Heart right ventricle (tissue), 12 donors: ENCODE results near the gene CABP4. TPM values are rescaled to one million over a fixed set of nuclear protein-coding genes. Genes with fewer than 3 reads are reported as not detected.

ENCODE experiments used
- microRNA-seq, 2 donors: library from miRNA; unstranded; fragments of <30 nt; microRNA quantifications; one replicate each; pipeline ENCODE4 v1.2.0, GENCODE V29; 2021
- polyA plus RNA-seq, 2 donors: library from polyadenylated mRNA; stranded (reverse); fragments of 200-250 nt; gene quantifications; one replicate each; pipeline ENCODE4 v1.2.3, GENCODE V29; 2013
- total RNA-seq, 10 donors: library from RNA; stranded (reverse); fragmentation: NEBNext Ultra II Directional in 3 of 10; extraction: Animal tissue kit (Norgen Biotek cat#: 25700) in 3 of 10; gene quantifications; one replicate each; pipeline versions ENCODE4 v1.2.1 to v1.2.4, GENCODE V29; 2021 to 2023
- donor health status: ischemic (EF 13 %, LVEDD 7.1; RV severe dilation, severe dysfunction).
- donor health status: healthy with polysubstance abuse.
- donor health status: DM: no; HTN: yes; CAD: no.
- donor health status: DM: no; HTN: no; CAD: no.
- donor health status: ischemic (EF 25% LVEDD 6.9; RV normal size, moderate dysfunction).
- donor health status: ischemic (EF 25% LVEDD 5.7; RV mildly dilated, moderate dysfunction).
- donor health status: healthy.
- donor health status: nonischemic (EF 11% LVEDD 7.7; RV severe dilation, severe dysfunction).
- donor health status: DM: yes; HTN: yes; CAD: no.
- donor health status: PGD.
- donor health status: ischemic (EF 29% LVEDD 5.4; RV normal size, mild dysfunction).
- donor health status: nonischemic (EF 23%, LVEDD 6.1; RV moderate dilation, normal function).

The CABP4 gene
- total and polyA plus RNA-seq, 12 donors, result 0.17 to 1.5 (median 0.70) TPM; not detected in 1

Small RNA genes lying within 50 kb of the gene (microRNA-seq; reads per million reads assigned to microRNA genes)
- 0 to 1.0 reads per million in 2 donors for gene MIR6752

Other genes with a start within 250 kb of the CABP4 start
- 10 to 100 TPM; 34.2 to 60.9 (median 44.0) TPM for gene GRK2, start 188.9 kb upstream of the CABP4 start, total RNA-seq
- 10 to 100 TPM; 48.0 to 65.0 TPM for gene GRK2, start 188.9 kb upstream of the CABP4 start, polyA plus RNA-seq
- 10 to 100 TPM in 6 of 10 donors, 1 to 10 TPM in 4; 7.9 to 21.0 (median 12.3) TPM for gene ANKRD13D, start 166.1 kb upstream of the CABP4 start, total RNA-seq
- 10 to 100 TPM; 14.2 to 39.4 TPM for gene ANKRD13D, start 166.1 kb upstream of the CABP4 start, polyA plus RNA-seq
- gene SSH3, start 151.8 kb upstream of the CABP4 start, total RNA-seq, result 10 to 100 TPM; 11.9 to 21.2 (median 15.6) TPM
- 10 to 100 TPM in 1 of 2 donors, 1 to 10 TPM in 1; 7.8 to 15.5 TPM for gene SSH3, start 151.8 kb upstream of the CABP4 start, polyA plus RNA-seq
- gene POLD4, start 101.8 kb upstream of the CABP4 start, total RNA-seq, result 10 to 100 TPM; 30.4 to 80.1 (median 39.6) TPM
- 100 to 1,000 TPM in 1 of 2 donors, 10 to 100 TPM in 1; 66.6 to 214 TPM for gene POLD4, start 101.8 kb upstream of the CABP4 start, polyA plus RNA-seq
- 1 to 10 TPM in 6 of 10 donors, under 1 TPM in 4; 0.31 to 2.2 (median 1.0) TPM for gene CLCF1, start 81.8 kb upstream of the CABP4 start, total RNA-seq
- 10 to 100 TPM in 1 of 2 donors, 1 to 10 TPM in 1; 2.6 to 12.3 TPM for gene CLCF1, start 81.8 kb upstream of the CABP4 start, polyA plus RNA-seq
- 10 to 100 TPM in 1 of 10 donors, 1 to 10 TPM in 9; 4.8 to 13.8 (median 6.4) TPM for gene RAD9A, start 63.4 kb upstream of the CABP4 start, total RNA-seq
- gene RAD9A, start 63.4 kb upstream of the CABP4 start, polyA plus RNA-seq, result 10 to 100 TPM in 1 of 2 donors, 1 to 10 TPM in 1; 9.9 to 15.0 TPM
- gene PPP1CA, start 53.5 kb upstream of the CABP4 start, total RNA-seq, result 100 to 1,000 TPM in 7 of 10 donors, 10 to 100 TPM in 3; 92.0 to 143 (median 103) TPM
- 100 to 1,000 TPM in 1 of 2 donors, 10 to 100 TPM in 1; 80.2 to 186 TPM for gene PPP1CA, start 53.5 kb upstream of the CABP4 start, polyA plus RNA-seq
- 1 to 10 TPM in 2 of 10 donors, under 1 TPM in 8; 0.26 to 7.1 (median 0.65) TPM for gene TBC1D10C, start 51.3 kb upstream of the CABP4 start, total RNA-seq
- 1 to 10 TPM in 1 of 2 donors, under 1 TPM in 1; 0.62 to 1.4 TPM for gene TBC1D10C, start 51.3 kb upstream of the CABP4 start, polyA plus RNA-seq
- gene CARNS1, start 39.7 kb upstream of the CABP4 start, total RNA-seq, result 10 to 100 TPM in 9 of 10 donors, 1 to 10 TPM in 1; 6.1 to 26.6 (median 19.0) TPM
- 10 to 100 TPM in 1 of 2 donors, under 1 TPM in 1; 0.55 to 10.9 TPM for gene CARNS1, start 39.7 kb upstream of the CABP4 start, polyA plus RNA-seq
- gene RPS6KB2, start 26.9 kb upstream of the CABP4 start, total RNA-seq, result 10 to 100 TPM; 16.3 to 30.4 (median 20.8) TPM
- gene RPS6KB2, start 26.9 kb upstream of the CABP4 start, polyA plus RNA-seq, result 10 to 100 TPM; 32.2 to 46.3 TPM
- 10 to 100 TPM in 1 of 10 donors, 1 to 10 TPM in 3, under 1 TPM in 4, not detected in 2; 0.42 to 10.1 (median 0.96) TPM for gene PTPRCAP, start 17.7 kb upstream of the CABP4 start, total RNA-seq
- 1 to 10 TPM; 1.7 to 3.1 TPM for gene PTPRCAP, start 17.7 kb upstream of the CABP4 start, polyA plus RNA-seq
- gene CORO1B, start 11.9 kb upstream of the CABP4 start, total RNA-seq, result 10 to 100 TPM; 12.2 to 38.7 (median 19.6) TPM
- 10 to 100 TPM; 29.1 to 42.3 TPM for gene CORO1B, start 11.9 kb upstream of the CABP4 start, polyA plus RNA-seq
- not detected for gene GPR152, start 2.6 kb upstream of the CABP4 start, total RNA-seq
- gene GPR152, start 2.6 kb upstream of the CABP4 start, polyA plus RNA-seq, result not detected
- 100 to 1,000 TPM in 1 of 10 donors, 10 to 100 TPM in 9; 69.8 to 104 (median 81.2) TPM for gene TMEM134, start 13.9 kb downstream of the CABP4 start, total RNA-seq
- 10 to 100 TPM; 78.0 to 94.4 TPM for gene TMEM134, start 13.9 kb downstream of the CABP4 start, polyA plus RNA-seq
- gene AIP, start 27.7 kb downstream of the CABP4 start, total RNA-seq, result 10 to 100 TPM; 37.5 to 63.0 (median 49.8) TPM
- gene AIP, start 27.7 kb downstream of the CABP4 start, polyA plus RNA-seq, result 100 to 1,000 TPM in 1 of 2 donors, 10 to 100 TPM in 1; 74.8 to 104 TPM
- gene PITPNM1, start 50.0 kb downstream of the CABP4 start, total RNA-seq, result 10 to 100 TPM; 21.3 to 68.9 (median 28.8) TPM
- gene PITPNM1, start 50.0 kb downstream of the CABP4 start, polyA plus RNA-seq, result 10 to 100 TPM; 24.9 to 40.1 TPM
- gene CDK2AP2, start 52.8 kb downstream of the CABP4 start, total RNA-seq, result 10 to 100 TPM; 29.3 to 94.1 (median 53.4) TPM
- gene CDK2AP2, start 52.8 kb downstream of the CABP4 start, polyA plus RNA-seq, result 100 to 1,000 TPM in 1 of 2 donors, 10 to 100 TPM in 1; 80.0 to 602 TPM
- not detected for gene CABP2, start 68.1 kb downstream of the CABP4 start, total RNA-seq
- not detected for gene CABP2, start 68.1 kb downstream of the CABP4 start, polyA plus RNA-seq
- gene GSTP1, start 128.5 kb downstream of the CABP4 start, total RNA-seq, result 100 to 1,000 TPM; 249 to 430 (median 303) TPM
- gene GSTP1, start 128.5 kb downstream of the CABP4 start, polyA plus RNA-seq, result 100 to 1,000 TPM; 462 to 642 TPM
- 100 to 1,000 TPM; 406 to 712 (median 638) TPM for gene NDUFV1, start 151.6 kb downstream of the CABP4 start, total RNA-seq
- 100 to 1,000 TPM; 295 to 387 TPM for gene NDUFV1, start 151.6 kb downstream of the CABP4 start, polyA plus RNA-seq
- 10 to 100 TPM; 40.5 to 93.4 (median 51.7) TPM for gene NUDT8, start 174.6 kb downstream of the CABP4 start, total RNA-seq
- 100 to 1,000 TPM in 1 of 2 donors, 10 to 100 TPM in 1; 48.1 to 107 TPM for gene NUDT8, start 174.6 kb downstream of the CABP4 start, polyA plus RNA-seq
- gene TBX10, start 184.4 kb downstream of the CABP4 start, total RNA-seq, result under 1 TPM in 3 of 10 donors, not detected in 7; 0.17 to 0.44 (median 0.28) TPM
- not detected for gene TBX10, start 184.4 kb downstream of the CABP4 start, polyA plus RNA-seq
- not detected for gene ACY3, start 195.4 kb downstream of the CABP4 start, total RNA-seq
- gene ACY3, start 195.4 kb downstream of the CABP4 start, polyA plus RNA-seq, result not detected
- gene ALDH3B2, start 219.3 kb downstream of the CABP4 start, total RNA-seq, result not detected
- under 1 TPM in 1 of 2 donors, not detected in 1; 0.03 TPM for gene ALDH3B2, start 219.3 kb downstream of the CABP4 start, polyA plus RNA-seq